GM18505 (cell line): ENCODE measurements around the gene CNNM3.
A peak's percentile ranks its signal among the peaks of the same experiment; 100 is the strongest.
"Not testable (repeated sequence)": the region's sequence is repeated elsewhere in the genome, so short reads cannot be mapped to it uniquely, and the experiment has no call there.

ENCODE experiments used
- ATAC-seq: cut with Tn5 transposase; IDR thresholded peaks from one replicate; pipeline ENCODE4 v1.9.1; 2021; ENCODE audit not compliant: unreplicated experiment
- POLR2A ChIP-seq: IDR thresholded peaks from 4 replicates; pipeline ENCODE4 v1.6.1; 2011; ENCODE audit warnings: borderline replicate concordance; ENCODE audit not compliant: insufficient read depth, insufficient read length; ENCODE audit errors: extremely low read depth

CNNM3 gene

GRCh38 chr2:96843538-96844268 is 27.6 kb downstream of the CNNM3 start, which contains the start of gene ANKRD23:
Gene ANKRD23, minus strand, starts transcription at chr2:96844021. Its CDS starts 29 bp downstream, at chr2:96843992.
- ATAC-seq: no peak
- no peak for TF ChIP-seq POLR2A

GRCh38 chr2:96844405-96844808 is 28.3 kb downstream of the CNNM3 start:
- no peak for ATAC-seq
- no peak for TF ChIP-seq POLR2A

GRCh38 chr2:96846825-96847224 is 30.8 kb downstream of the CNNM3 start:
- no peak for ATAC-seq
- TF ChIP-seq POLR2A: no peak

- ATAC-seq: no peak
- TF ChIP-seq POLR2A: no peak
These were observed 31.5 kb downstream of the CNNM3 start for GRCh38 chr2:96847586-96847985.

- no peak for ATAC-seq
- TF ChIP-seq POLR2A: no peak
These were observed 32.2 kb downstream of the CNNM3 start for GRCh38 chr2:96848264-96848663.

- no peak for ATAC-seq
- no peak for TF ChIP-seq POLR2A
These were observed 36.6 kb downstream of the CNNM3 start for GRCh38 chr2:96852667-96853066.

GRCh38 chr2:96853321-96853720 is 37.3 kb downstream of the CNNM3 start:
- no peak for TF ChIP-seq POLR2A
- no peak for ATAC-seq

GRCh38 chr2:96856776-96857666 is 41.0 kb downstream of the CNNM3 start:
- no peak for ATAC-seq

GRCh38 chr2:96857667-96858372 is 41.8 kb downstream of the CNNM3 start, which contains the start of gene ANKRD39:
Gene ANKRD39, minus strand, starts transcription at chr2:96858016. Its CDS starts 29 bp downstream, at chr2:96857987.
- TF ChIP-seq POLR2A: peak; percentile 88
- ATAC-seq: peak; percentile 94

More at GRCh38 chr2:96856776-96857666, 41.0 kb downstream of the CNNM3 start:
- TF ChIP-seq POLR2A: no peak

GRCh38 chr2:96859099-96859649 is 43.1 kb downstream of the CNNM3 start:
- no peak for ATAC-seq
- no peak for TF ChIP-seq POLR2A

GRCh38 chr2:96859681-96860064 is 43.6 kb downstream of the CNNM3 start:
- no peak for ATAC-seq
- no peak for TF ChIP-seq POLR2A

GRCh38 chr2:96860065-96861029 is 44.3 kb downstream of the CNNM3 start:
- TF ChIP-seq POLR2A: no peak
- ATAC-seq: no peak

GRCh38 chr2:96861074-96861473 is 45.0 kb downstream of the CNNM3 start:
- no peak for TF ChIP-seq POLR2A
- no peak for ATAC-seq

- not testable (repeated sequence) for ATAC-seq
These were observed 47.0 kb downstream of the CNNM3 start for GRCh38 chr2:96863056-96863455.
